Lung (tissue), 12 donors: ENCODE data around the gene PHF13. TPM values are rescaled to one million over a fixed set of nuclear protein-coding genes. Genes with fewer than 3 reads are reported as not detected.

Experiments used
- ATAC-seq: fragments of 200-7000 bp; cut with Tn5 transposase; one replicate; pipeline ENCODE4 v1.9.1; 2020; ENCODE audit warnings: moderate number of reproducible peaks; ENCODE audit not compliant: insufficient read depth, low FRiP score
- DNase-seq, 3 donors: peaks; one replicate each; pipeline ENCODE4 v3.0.0-alpha.2; 2013 to 2017
- H3K27ac ChIP-seq, 2 donors: one replicate each; pipeline ENCODE4 v1.5.1; 2013; ENCODE audit warnings: mild to moderate bottlenecking in 2 of 2, moderate library complexity in 2 of 2, control low read depth in 1 of 2, inconsistent platforms in 1 of 2, low read depth in 1 of 2, low read length in 1 of 2
- H3K27me3 ChIP-seq, 3 donors: one replicate each; pipeline ENCODE4 v1.5.1; 2013; ENCODE audit warnings: low read length in 2 of 3; ENCODE audit not compliant: control insufficient read depth in 3 of 3, insufficient read depth in 3 of 3
- H3K36me3 ChIP-seq, 4 donors: one replicate each; pipeline ENCODE4 v1.5.1; 2013; ENCODE audit warnings: low read length in 4 of 4, mild to moderate bottlenecking in 1 of 4, moderate library complexity in 1 of 4; ENCODE audit not compliant: control insufficient read depth in 4 of 4, insufficient read depth in 4 of 4
- H3K4me1 ChIP-seq, 5 donors: one replicate each; pipeline ENCODE4 v1.5.1; 2013; ENCODE audit warnings: low read length in 5 of 5, mild to moderate bottlenecking in 2 of 5, moderate library complexity in 1 of 5; ENCODE audit not compliant: control insufficient read depth in 5 of 5, insufficient read depth in 5 of 5
- H3K4me3 ChIP-seq: one replicate; pipeline ENCODE4 v1.5.1; 2013; ENCODE audit warnings: mild to moderate bottlenecking, control low read depth, moderate library complexity
- H3K9ac ChIP-seq, 2 donors: one replicate each; pipeline ENCODE4 v1.5.1; 2013; ENCODE audit warnings: low read length in 2 of 2, control low read depth in 1 of 2; ENCODE audit not compliant: insufficient read depth in 1 of 2
- H3K9me3 ChIP-seq, 4 donors: one replicate each; pipeline ENCODE4 v1.5.1; 2013; ENCODE audit warnings: low read length in 3 of 4, mild to moderate bottlenecking in 1 of 4, moderate library complexity in 1 of 4; ENCODE audit not compliant: control insufficient read depth in 4 of 4, insufficient read depth in 3 of 4
- whole genome bisulfite sequencing, 2 donors: extraction: QIAGEN DNeasy Blood & Tissue Kit; methylation state at CpG; one replicate each; pipeline ENCODE4 v1.1.7; 2013; 5-methylcytosine and 5-hydroxymethylcytosine counted together
- polyA plus RNA-seq, 2 donors: library from polyadenylated mRNA; stranded (reverse); fragments of 200-250 nt; gene quantifications; one replicate each; pipeline ENCODE4 v1.2.1, GENCODE V29; 2013
- total RNA-seq, 2 donors: library from RNA; depleted of rRNA in 1 of 2; stranded (reverse); fragments of >200 nt in 1 of 2; gene quantifications; one replicate each; pipeline ENCODE4 v1.2.1, GENCODE V29; 2014 to 2021
- TF ChIP-seq, protein P1 (sequence below): IDR thresholded peaks from 2 replicates; pipeline ENCODE4 v1.5.1; 2012; ENCODE audit warnings: mild to moderate bottlenecking; ENCODE audit errors: control extremely low read depth, extremely low read depth
- donor health status: control.
- donor health status: control.
- donor health status: Bipolar disorder and iron deficiency.
- donor health status: healthy.
- donor health status: DM: yes; HTN: yes; CAD: no.

Gene PHF13
- total and polyA plus RNA-seq, 4 donors: 5.4 to 20.6 (median 7.2) TPM

DNA sequence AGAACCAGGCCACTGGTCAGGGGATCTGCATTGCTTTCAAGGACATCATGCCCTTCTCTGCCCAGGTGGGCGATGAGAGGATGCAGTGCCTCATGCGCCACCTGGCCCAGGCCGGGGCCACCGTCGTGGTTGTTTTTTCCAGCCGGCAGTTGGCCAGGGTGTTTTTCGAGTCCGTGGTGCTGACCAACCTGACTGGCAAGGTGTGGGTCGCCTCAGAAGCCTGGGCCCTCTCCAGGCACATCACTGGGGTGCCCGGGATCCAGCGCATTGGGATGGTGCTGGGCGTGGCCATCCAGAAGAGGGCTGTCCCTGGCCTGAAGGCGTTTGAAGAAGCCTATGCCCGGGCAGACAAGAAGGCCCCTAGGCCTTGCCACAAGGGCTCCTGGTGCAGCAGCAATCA, 38.7 kb upstream of the PHF13 start:
- WGBS, 2 donors: 86 to 90% methylated on average over 14 of the region's 14 CpGs

DNA sequence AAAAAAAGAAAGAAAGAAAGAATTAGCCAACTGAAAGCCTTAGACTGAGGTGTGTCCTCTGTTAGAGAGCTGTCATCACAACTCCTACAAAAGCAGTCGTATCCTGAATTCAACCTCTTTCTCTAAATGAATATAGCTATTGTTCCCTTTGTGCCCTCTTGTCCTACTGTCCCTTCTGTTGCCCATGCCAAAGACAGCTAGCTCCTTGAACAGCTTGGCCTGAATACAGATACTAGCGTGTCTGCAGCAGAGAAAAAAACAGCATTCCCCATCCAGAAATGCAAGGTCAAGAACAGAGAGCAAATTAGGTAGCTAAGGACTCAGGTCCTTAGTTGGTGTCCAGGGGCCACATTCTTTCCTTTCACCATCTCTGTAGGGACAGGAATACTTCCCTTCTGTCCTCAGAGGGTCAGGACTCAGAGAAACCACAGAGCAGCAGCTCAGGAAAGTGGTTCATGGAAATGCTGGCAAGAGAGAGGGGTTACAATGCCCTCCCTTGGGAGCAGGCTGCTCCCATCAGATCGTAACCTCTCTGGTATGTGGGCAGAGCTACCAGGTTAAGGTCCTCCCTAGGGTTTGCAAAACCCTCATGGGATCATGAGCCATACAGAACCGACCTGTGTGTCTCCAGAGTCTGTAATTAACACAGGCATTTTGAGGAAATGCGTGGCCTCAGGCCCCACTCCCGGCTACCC, 35.6 kb upstream of the PHF13 start:
- DNase-seq (no peak), ATAC-seq (no peak)
- H3K9me3 ChIP-seq: no peaks in the 10 kb centered on the region
- peaks cover 0 to 2% (median 0%) of the 10 kb centered on the region in 4 donors for H3K36me3 ChIP-seq
- H3K27me3 ChIP-seq: no peaks in the 10 kb centered on the region
- H3K9ac ChIP-seq: no peak overlapping the region
- H3K4me1 ChIP-seq: peaks cover 0 to 25% (median 8%) of the 10 kb centered on the region in 5 donors
- 88 to 92% methylated on average over 6 of the region's 6 CpGs for WGBS, 2 donors
- TF ChIP-seq, protein P1, sequence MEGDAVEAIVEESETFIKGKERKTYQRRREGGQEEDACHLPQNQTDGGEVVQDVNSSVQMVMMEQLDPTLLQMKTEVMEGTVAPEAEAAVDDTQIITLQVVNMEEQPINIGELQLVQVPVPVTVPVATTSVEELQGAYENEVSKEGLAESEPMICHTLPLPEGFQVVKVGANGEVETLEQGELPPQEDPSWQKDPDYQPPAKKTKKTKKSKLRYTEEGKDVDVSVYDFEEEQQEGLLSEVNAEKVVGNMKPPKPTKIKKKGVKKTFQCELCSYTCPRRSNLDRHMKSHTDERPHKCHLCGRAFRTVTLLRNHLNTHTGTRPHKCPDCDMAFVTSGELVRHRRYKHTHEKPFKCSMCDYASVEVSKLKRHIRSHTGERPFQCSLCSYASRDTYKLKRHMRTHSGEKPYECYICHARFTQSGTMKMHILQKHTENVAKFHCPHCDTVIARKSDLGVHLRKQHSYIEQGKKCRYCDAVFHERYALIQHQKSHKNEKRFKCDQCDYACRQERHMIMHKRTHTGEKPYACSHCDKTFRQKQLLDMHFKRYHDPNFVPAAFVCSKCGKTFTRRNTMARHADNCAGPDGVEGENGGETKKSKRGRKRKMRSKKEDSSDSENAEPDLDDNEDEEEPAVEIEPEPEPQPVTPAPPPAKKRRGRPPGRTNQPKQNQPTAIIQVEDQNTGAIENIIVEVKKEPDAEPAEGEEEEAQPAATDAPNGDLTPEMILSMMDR: no peak
- H3K27ac ChIP-seq: no peak overlapping the region
- H3K4me3 ChIP-seq: no peak overlapping the region

More for the DNA sequence above, 38.7 kb upstream of the PHF13 start:
- Histone ChIP-seq H3K36me3 (no peaks in the 10 kb centered on the region), H3K9me3 (peaks cover 0 to 11% (median 0%) of the 10 kb centered on the region in 4 donors), H3K4me1 (peaks cover 0 to 9% (median 5%) of the 10 kb centered on the region in 5 donors), H3K9ac (no peak overlapping the region), H3K27me3 (no peaks in the 10 kb centered on the region), H3K4me3 (no peak overlapping the region), H3K27ac (no peak overlapping the region)
- no peak for DNase-seq
- ATAC-seq: no peak
- TF ChIP-seq, protein P1: no peak

DNA sequence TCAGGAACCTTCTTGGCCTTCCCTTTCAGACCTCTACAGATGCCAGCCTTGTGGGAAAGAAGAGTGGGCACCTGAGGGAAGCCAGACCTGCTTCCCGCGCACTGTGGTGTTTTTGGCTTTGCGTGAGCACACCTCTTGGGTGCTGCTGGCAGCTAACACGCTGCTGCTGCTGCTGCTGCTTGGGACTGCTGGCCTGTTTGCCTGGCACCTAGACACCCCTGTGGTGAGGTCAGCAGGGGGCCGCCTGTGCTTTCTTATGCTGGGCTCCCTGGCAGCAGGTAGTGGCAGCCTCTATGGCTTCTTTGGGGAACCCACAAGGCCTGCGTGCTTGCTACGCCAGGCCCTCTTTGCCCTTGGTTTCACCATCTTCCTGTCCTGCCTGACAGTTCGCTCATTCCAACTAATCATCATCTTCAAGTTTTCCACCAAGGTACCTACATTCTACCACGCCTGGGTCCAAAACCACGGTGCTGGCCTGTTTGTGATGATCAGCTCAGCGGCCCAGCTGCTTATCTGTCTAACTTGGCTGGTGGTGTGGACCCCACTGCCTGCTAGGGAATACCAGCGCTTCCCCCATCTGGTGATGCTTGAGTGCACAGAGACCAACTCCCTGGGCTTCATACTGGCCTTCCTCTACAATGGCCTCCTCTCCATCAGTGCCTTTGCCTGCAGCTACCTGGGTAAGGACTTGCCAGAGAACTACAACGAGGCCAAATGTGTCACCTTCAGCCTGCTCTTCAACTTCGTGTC, 34.7 kb upstream of the PHF13 start:
- no peak overlapping the region for H3K4me3 ChIP-seq
- peak overlapping the region; percentile 83 to 85 for H3K9ac ChIP-seq
- H3K27me3 ChIP-seq: no peaks in the 10 kb centered on the region
- H3K36me3 ChIP-seq: peaks cover 0 to 2% (median 0%) of the 10 kb centered on the region in 4 donors
- TF ChIP-seq, protein P1: no peak
- ATAC-seq (no peak), DNase-seq (no peak)
- WGBS, 2 donors: 83 to 91% methylated on average over 14 of the region's 14 CpGs
- peaks cover 0 to 25% (median 8%) of the 10 kb centered on the region in 5 donors for H3K4me1 ChIP-seq
- H3K9me3 ChIP-seq: no peaks in the 10 kb centered on the region
- peak overlapping the region; percentile 84 to 96 for H3K27ac ChIP-seq
